Keratinocyte (primary cell): ENCODE results near the gene TP53I13. TPM values are rescaled to one million over a fixed set of nuclear protein-coding genes. Genes with fewer than 3 reads are reported as not detected.

Experiments
- DNase-seq: peaks from one replicate; pipeline ENCODE4 v3.0.0-alpha.2; 2011; ENCODE audit warnings: low read depth, missing footprints, low spot score
- FAIRE-seq: peaks from 2 replicates; lab custom pipeline; 2011; peaks lifted over from hg19 to GRCh38; lab: Jason Lieb, UNC
- H2AFZ ChIP-seq: 2 replicates; pipeline ENCODE4 v1.6.0; 2012; ENCODE audit warnings: low read length, control low read depth, inconsistent platforms; ENCODE audit not compliant: control insufficient read depth
- H3K27ac ChIP-seq: 2 replicates; pipeline ENCODE4 v1.5.1; 2011; ENCODE audit warnings: low read length; ENCODE audit not compliant: control insufficient read depth, insufficient read depth
- H3K27me3 ChIP-seq: 3 replicates; pipeline ENCODE4 v1.6.0; 2011; ENCODE audit warnings: low read length; ENCODE audit not compliant: control insufficient read depth, insufficient read depth; ENCODE audit errors: extremely low read depth
- H3K36me3 ChIP-seq, 2 experiments: 2 replicates in 1 of 2; 3 replicates in 1 of 2; pipeline ENCODE4 v1.5.1; 2011; ENCODE audit warnings: low read length in 2 of 2, mild to moderate bottlenecking in 1 of 2; ENCODE audit not compliant: control insufficient read depth in 2 of 2, insufficient read depth in 2 of 2; ENCODE audit errors: extremely low read depth in 1 of 2
- H3K4me1 ChIP-seq: 3 replicates; pipeline ENCODE4 v1.5.1; 2011; ENCODE audit warnings: low read length; ENCODE audit not compliant: control insufficient read depth, insufficient read depth; ENCODE audit errors: extremely low read depth
- H3K4me2 ChIP-seq: 3 replicates; pipeline ENCODE4 v1.6.0; 2011; ENCODE audit warnings: low read depth, low read length; ENCODE audit not compliant: control insufficient read depth, insufficient read depth; ENCODE audit errors: extremely low read depth
- H3K4me3 ChIP-seq, 3 experiments: fragments of 200-600 bp in 1 of 3; sonication (generic) in 1 of 3; 2 replicates in 2 of 3; 3 replicates in 1 of 3; pipeline ENCODE4 v1.5.1; 2011 to 2016; ENCODE audit warnings: low read length in 3 of 3, mild to moderate bottlenecking in 3 of 3, control low read depth in 2 of 3, inconsistent platforms in 1 of 3, low read depth in 1 of 3, mixed read lengths in 1 of 3, mixed run types in 1 of 3, moderate library complexity in 1 of 3; ENCODE audit not compliant: control insufficient read depth in 2 of 3, insufficient read depth in 2 of 3; ENCODE audit errors: extremely low read depth in 1 of 3
- H3K79me2 ChIP-seq: 2 replicates; pipeline ENCODE4 v1.6.0; 2012; ENCODE audit warnings: low read length; ENCODE audit not compliant: control insufficient read depth, insufficient read depth
- H3K9ac ChIP-seq: 3 replicates; pipeline ENCODE4 v1.6.0; 2011; ENCODE audit warnings: low read length; ENCODE audit not compliant: control insufficient read depth, insufficient read depth; ENCODE audit errors: extremely low read depth
- H3K9me1 ChIP-seq: 3 replicates; pipeline ENCODE4 v1.6.0; 2011; ENCODE audit warnings: low read length; ENCODE audit not compliant: control insufficient read depth, insufficient read depth; ENCODE audit errors: extremely low read depth
- H3K9me3 ChIP-seq: 2 replicates; pipeline ENCODE4 v1.5.1; 2012; ENCODE audit warnings: low read depth, low read length; ENCODE audit not compliant: control insufficient read depth
- H4K20me1 ChIP-seq: 3 replicates; pipeline ENCODE4 v1.6.0; 2011; ENCODE audit warnings: low read length; ENCODE audit not compliant: control insufficient read depth, insufficient read depth; ENCODE audit errors: extremely low read depth
- EZH2 ChIP-seq: IDR thresholded peaks from one replicate; pipeline ENCODE4 v1.6.1; 2012; ENCODE audit warnings: inconsistent platforms, mild to moderate bottlenecking, low read length, moderate library complexity
- dilution Hi-C: fragments of 300-500 bp; cut with MboI; formaldehyde crosslinking; loops from one replicate; pipeline ENCODE4 v1.7.0; 2020; ENCODE audit warnings: low sequenced_read_pairs; ENCODE audit not compliant: extremely low pct_ligation_motif_present
- polyA plus RNA-seq, 5 experiments: library from polyadenylated mRNA; depleted of rRNA in 3 of 5; stranded (reverse) in 3 of 5; stranded (forward) in 1 of 5; unstranded in 1 of 5; fragments of >200 nt; gene quantifications; 1 replicate in 1 of 5; 2 replicates in 3 of 5; 3 replicates in 1 of 5; pipeline versions ENCODE4 v1.2.1 to v1.2.3, GENCODE V29; 2011 to 2012; ENCODE audit warnings: missing spikeins in 2 of 5, low read depth in 1 of 5, low replicate concordance in 1 of 5
- TF ChIP-seq, protein P1 (sequence below), 3 experiments: IDR thresholded peaks in 1 of 3; conservative IDR thresholded peaks in 1 of 3; optimal IDR thresholded peaks in 1 of 3; 2 replicates in 2 of 3; 3 replicates in 1 of 3; pipeline versions ENCODE3 to v1.5.1; 2011; ENCODE audit warnings: low read length in 3 of 3, mild to moderate bottlenecking in 3 of 3, moderate library complexity in 2 of 3, control low read depth in 1 of 3, inconsistent platforms in 1 of 3; ENCODE audit not compliant: insufficient read depth in 2 of 3; ENCODE audit errors: extremely low read depth in 1 of 3

The TP53I13 gene
- polyA plus RNA-seq, 1 donor (not counting 4 experiments of a cell fraction or from before 2014, with no cell fraction given), result 11.9 TPM

- H3K27me3 ChIP-seq, result no peaks in the 10 kb centered on the region
- dilution Hi-C loops, result no loop called here
- no peak for DNase-seq
- no peak for FAIRE-seq
- no peak overlapping the region for H3K27ac ChIP-seq
- no peak for TF ChIP-seq EZH2
- TF ChIP-seq, protein P1, sequence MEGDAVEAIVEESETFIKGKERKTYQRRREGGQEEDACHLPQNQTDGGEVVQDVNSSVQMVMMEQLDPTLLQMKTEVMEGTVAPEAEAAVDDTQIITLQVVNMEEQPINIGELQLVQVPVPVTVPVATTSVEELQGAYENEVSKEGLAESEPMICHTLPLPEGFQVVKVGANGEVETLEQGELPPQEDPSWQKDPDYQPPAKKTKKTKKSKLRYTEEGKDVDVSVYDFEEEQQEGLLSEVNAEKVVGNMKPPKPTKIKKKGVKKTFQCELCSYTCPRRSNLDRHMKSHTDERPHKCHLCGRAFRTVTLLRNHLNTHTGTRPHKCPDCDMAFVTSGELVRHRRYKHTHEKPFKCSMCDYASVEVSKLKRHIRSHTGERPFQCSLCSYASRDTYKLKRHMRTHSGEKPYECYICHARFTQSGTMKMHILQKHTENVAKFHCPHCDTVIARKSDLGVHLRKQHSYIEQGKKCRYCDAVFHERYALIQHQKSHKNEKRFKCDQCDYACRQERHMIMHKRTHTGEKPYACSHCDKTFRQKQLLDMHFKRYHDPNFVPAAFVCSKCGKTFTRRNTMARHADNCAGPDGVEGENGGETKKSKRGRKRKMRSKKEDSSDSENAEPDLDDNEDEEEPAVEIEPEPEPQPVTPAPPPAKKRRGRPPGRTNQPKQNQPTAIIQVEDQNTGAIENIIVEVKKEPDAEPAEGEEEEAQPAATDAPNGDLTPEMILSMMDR (optimal IDR thresholded peaks at IDR 0.05 in 1 of 3, IDR thresholded peaks at IDR 0.05 in 1 of 3, conservative IDR thresholded peaks at IDR 0.05 in 1 of 3; ENCODE audit: extremely low read depth in 1 of 3, insufficient read depth in 2 of 3, low read length in 3 of 3), result no peak
- H3K36me3 ChIP-seq, result no peaks in the 10 kb centered on the region
- no peak overlapping the region for H3K4me2 ChIP-seq
- peaks cover 31% of the 10 kb centered on the region for H3K4me1 ChIP-seq
- no peaks in the 10 kb centered on the region for H3K79me2 ChIP-seq
- H4K20me1 ChIP-seq, result no peaks in the 10 kb centered on the region
- no peaks in the 10 kb centered on the region for H3K9me1 ChIP-seq
- no peak overlapping the region for H3K4me3 ChIP-seq
- H3K9me3 ChIP-seq, result no peaks in the 10 kb centered on the region
- H2AFZ ChIP-seq, result no peak overlapping the region
- H3K9ac ChIP-seq, result no peak overlapping the region
Measured at GRCh38 chr17:29612094-29612403, 43.5 kb downstream of the TP53I13 start.

GRCh38 chr17:29612404-29613280 lies 44.1 kb downstream of the TP53I13 start:
- H3K4me3 ChIP-seq, result no peak overlapping the region
- H3K4me1 ChIP-seq, result peaks cover 37% of the 10 kb centered on the region
- no peaks in the 10 kb centered on the region for H4K20me1 ChIP-seq
- no peak for FAIRE-seq
- H3K9me3 ChIP-seq, result no peaks in the 10 kb centered on the region
- no peak overlapping the region for H3K27ac ChIP-seq
- no peak overlapping the region for H2AFZ ChIP-seq
- no peaks in the 10 kb centered on the region for H3K27me3 ChIP-seq
- dilution Hi-C loops, result no loop called here
- no peak overlapping the region for H3K9ac ChIP-seq
- no peak for DNase-seq
- H3K79me2 ChIP-seq, result no peaks in the 10 kb centered on the region
- no peak for TF ChIP-seq EZH2
- TF ChIP-seq, protein P1 (optimal IDR thresholded peaks at IDR 0.05 in 1 of 3, IDR thresholded peaks at IDR 0.05 in 1 of 3, conservative IDR thresholded peaks at IDR 0.05 in 1 of 3; ENCODE audit: extremely low read depth in 1 of 3, insufficient read depth in 2 of 3, low read length in 3 of 3), result no peak
- no peak overlapping the region for H3K4me2 ChIP-seq
- H3K9me1 ChIP-seq, result no peaks in the 10 kb centered on the region
- no peaks in the 10 kb centered on the region for H3K36me3 ChIP-seq
